Smooth muscle cell (in vitro differentiated cells): ENCODE measurements around the gene TADA1. TPM values are rescaled to one million over a fixed set of nuclear protein-coding genes. Genes with fewer than 3 reads are reported as not detected.
A peak's percentile ranks its signal among the peaks of the same experiment; 100 is the strongest.

Experiments
- DNase-seq: peaks from one replicate; lab custom pipeline; 2025; ENCODE audit not compliant: unreplicated experiment; lab: John Stamatoyannopoulos, UW
- H2AFZ ChIP-seq: fragments of 200-600 bp; sonication (generic); 2 replicates; pipeline ENCODE4 v1.6.0; 2016; ENCODE audit warnings: antibody characterized with exemption, low read depth, mild to moderate bottlenecking
- H3F3A ChIP-seq: fragments of 200-600 bp; sonication (generic); 2 replicates; pipeline ENCODE4 v1.6.0; 2017; ENCODE audit warnings: antibody characterized with exemption, low read depth
- H3K27ac ChIP-seq: fragments of 200-600 bp; sonication (generic); 2 replicates; pipeline ENCODE4 v1.5.1; 2016; ENCODE audit warnings: low read depth, mild to moderate bottlenecking
- H3K27me3 ChIP-seq: fragments of 200-600 bp; sonication (generic); 2 replicates; pipeline ENCODE4 v1.6.1; 2016; ENCODE audit warnings: low read depth, mild to moderate bottlenecking
- H3K36me3 ChIP-seq: fragments of 200-600 bp; sonication (generic); 2 replicates; pipeline ENCODE4 v1.5.1; 2016; ENCODE audit warnings: low read depth
- H3K4me1 ChIP-seq: fragments of 200-600 bp; sonication (generic); 2 replicates; pipeline ENCODE4 v1.5.1; 2016; ENCODE audit warnings: low read depth
- H3K4me2 ChIP-seq: fragments of 200-600 bp; sonication (generic); 2 replicates; pipeline ENCODE4 v1.6.0; 2016; ENCODE audit warnings: mild to moderate bottlenecking
- H3K4me3 ChIP-seq: fragments of 200-600 bp; sonication (generic); 2 replicates; pipeline ENCODE4 v1.5.1; 2016; ENCODE audit warnings: mild to moderate bottlenecking
- H3K79me2 ChIP-seq: fragments of 200-600 bp; sonication (generic); 2 replicates; pipeline ENCODE4 v1.6.0; 2016; ENCODE audit warnings: low read depth, mild to moderate bottlenecking
- H3K9ac ChIP-seq: fragments of 200-600 bp; sonication (generic); 2 replicates; pipeline ENCODE4 v1.6.0; 2016; ENCODE audit warnings: low read depth
- H3K9me3 ChIP-seq: fragments of 200-600 bp; sonication (generic); replicated peaks from 2 replicates; pipeline ENCODE4 v1.5.1; 2016; ENCODE audit warnings: low read depth
- H4K20me1 ChIP-seq: fragments of 200-600 bp; sonication (generic); 2 replicates; pipeline ENCODE4 v1.6.0; 2016; ENCODE audit warnings: low read depth
- WGBS: methylation state at CpG from one replicate; pipeline ENCODE4 v1.1.7; 2016; ENCODE audit warnings: low lambda C conversion rate; 5-methylcytosine and 5-hydroxymethylcytosine counted together
- polyA plus RNA-seq: library from polyadenylated mRNA; unstranded; fragments of >200 nt; fragmentation: Nextera tagmentation; extraction: Ambion mirVana; gene quantifications from 2 replicates; pipeline ENCODE4 v1.2.1, GENCODE V29; 2016
- total RNA-seq: library from RNA; depleted of rRNA; stranded (reverse); fragments of >200 nt; gene quantifications from 2 replicates; pipeline ENCODE4 v1.2.3, GENCODE V29; 2014
- TF ChIP-seq, protein P1 (sequence below): fragments of 200-600 bp; sonication (generic); IDR thresholded peaks from 2 replicates; pipeline ENCODE4 v1.5.1; 2017; ENCODE audit warnings: borderline replicate concordance, mild to moderate bottlenecking, antibody characterized with exemption; ENCODE audit not compliant: insufficient read depth, poor library complexity, severe bottlenecking

Gene TADA1, protein sequence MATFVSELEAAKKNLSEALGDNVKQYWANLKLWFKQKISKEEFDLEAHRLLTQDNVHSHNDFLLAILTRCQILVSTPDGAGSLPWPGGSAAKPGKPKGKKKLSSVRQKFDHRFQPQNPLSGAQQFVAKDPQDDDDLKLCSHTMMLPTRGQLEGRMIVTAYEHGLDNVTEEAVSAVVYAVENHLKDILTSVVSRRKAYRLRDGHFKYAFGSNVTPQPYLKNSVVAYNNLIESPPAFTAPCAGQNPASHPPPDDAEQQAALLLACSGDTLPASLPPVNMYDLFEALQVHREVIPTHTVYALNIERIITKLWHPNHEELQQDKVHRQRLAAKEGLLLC
- total RNA-seq = 16.3 and 20.8 TPM in 2 replicates
- polyA plus RNA-seq = 9.1 and 12.2 TPM in 2 replicates

DNA sequence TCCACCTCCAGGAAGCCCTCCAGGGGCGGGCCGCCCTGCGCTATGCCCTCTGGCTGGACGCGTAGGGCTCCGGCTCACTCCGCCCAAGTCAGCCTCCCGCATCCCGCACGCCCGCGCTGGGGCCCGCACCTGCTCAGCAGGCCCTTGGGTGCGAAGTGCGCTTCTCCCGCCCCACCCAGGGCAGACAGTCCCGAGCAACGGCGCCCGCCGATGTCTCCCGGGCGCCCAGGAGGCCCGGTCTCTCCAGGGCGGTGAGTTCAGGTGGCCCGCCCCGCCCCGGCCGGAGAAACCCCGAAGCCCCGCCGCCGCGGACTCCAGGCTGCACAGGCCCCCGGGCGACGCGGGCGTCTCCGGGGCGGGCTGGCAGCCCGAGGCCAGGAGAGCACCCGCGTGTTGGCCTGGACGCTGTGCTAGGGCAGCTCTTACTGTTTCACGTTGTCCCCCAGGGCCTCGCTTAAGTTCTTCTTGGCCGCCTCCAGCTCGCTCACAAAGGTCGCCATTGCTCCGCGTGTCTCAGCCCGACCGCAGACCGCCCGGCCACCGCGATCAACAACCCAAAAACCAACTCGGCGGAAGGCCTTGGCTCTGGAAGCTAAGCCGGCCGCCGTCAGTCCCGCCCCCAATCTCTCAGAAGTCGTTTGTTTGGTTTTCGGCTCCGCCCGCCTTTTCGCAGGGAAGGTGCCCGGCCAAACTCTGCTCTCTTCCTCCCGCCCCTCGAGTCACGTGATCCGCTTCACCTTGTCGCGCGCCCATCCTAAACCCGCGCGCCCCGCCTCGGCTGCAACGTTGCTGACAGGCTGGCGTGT lies at the start of gene TADA1:
TADA1 (minus strand) TSS at position 531 of the 806 bp plus-strand sequence; CDS start at position 500, 31 bp downstream.
- peak within 1 kb of the TSS; percentile 66 for H3K27ac ChIP-seq
- no peaks in the 10 kb centered on the region for H3K27me3 ChIP-seq
- no peaks in the 10 kb centered on the region for H3F3A ChIP-seq
- H3K9me3 ChIP-seq = no peaks in the 10 kb centered on the region
- H3K4me1 ChIP-seq = peaks cover 6% of the 10 kb centered on the region
- no peaks in the 10 kb centered on the region for H3K36me3 ChIP-seq
- peak within 1 kb of the TSS; percentile 69 for H3K9ac ChIP-seq
- WGBS = under 1% methylated on average over 82 of the region's 84 CpGs
- peak; percentile 82 for DNase-seq
- peak within 1 kb of the TSS; percentile 89 for H2AFZ ChIP-seq
- peak within 1 kb of the TSS; percentile 78 for H3K4me3 ChIP-seq
- H3K4me2 ChIP-seq = peak within 1 kb of the TSS; percentile 88
- H4K20me1 ChIP-seq = peaks cover 26% of the 10 kb centered on the region
- peaks cover 36% of the 10 kb centered on the region for H3K79me2 ChIP-seq
- TF ChIP-seq, protein P1, sequence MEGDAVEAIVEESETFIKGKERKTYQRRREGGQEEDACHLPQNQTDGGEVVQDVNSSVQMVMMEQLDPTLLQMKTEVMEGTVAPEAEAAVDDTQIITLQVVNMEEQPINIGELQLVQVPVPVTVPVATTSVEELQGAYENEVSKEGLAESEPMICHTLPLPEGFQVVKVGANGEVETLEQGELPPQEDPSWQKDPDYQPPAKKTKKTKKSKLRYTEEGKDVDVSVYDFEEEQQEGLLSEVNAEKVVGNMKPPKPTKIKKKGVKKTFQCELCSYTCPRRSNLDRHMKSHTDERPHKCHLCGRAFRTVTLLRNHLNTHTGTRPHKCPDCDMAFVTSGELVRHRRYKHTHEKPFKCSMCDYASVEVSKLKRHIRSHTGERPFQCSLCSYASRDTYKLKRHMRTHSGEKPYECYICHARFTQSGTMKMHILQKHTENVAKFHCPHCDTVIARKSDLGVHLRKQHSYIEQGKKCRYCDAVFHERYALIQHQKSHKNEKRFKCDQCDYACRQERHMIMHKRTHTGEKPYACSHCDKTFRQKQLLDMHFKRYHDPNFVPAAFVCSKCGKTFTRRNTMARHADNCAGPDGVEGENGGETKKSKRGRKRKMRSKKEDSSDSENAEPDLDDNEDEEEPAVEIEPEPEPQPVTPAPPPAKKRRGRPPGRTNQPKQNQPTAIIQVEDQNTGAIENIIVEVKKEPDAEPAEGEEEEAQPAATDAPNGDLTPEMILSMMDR = no peak

DNA sequence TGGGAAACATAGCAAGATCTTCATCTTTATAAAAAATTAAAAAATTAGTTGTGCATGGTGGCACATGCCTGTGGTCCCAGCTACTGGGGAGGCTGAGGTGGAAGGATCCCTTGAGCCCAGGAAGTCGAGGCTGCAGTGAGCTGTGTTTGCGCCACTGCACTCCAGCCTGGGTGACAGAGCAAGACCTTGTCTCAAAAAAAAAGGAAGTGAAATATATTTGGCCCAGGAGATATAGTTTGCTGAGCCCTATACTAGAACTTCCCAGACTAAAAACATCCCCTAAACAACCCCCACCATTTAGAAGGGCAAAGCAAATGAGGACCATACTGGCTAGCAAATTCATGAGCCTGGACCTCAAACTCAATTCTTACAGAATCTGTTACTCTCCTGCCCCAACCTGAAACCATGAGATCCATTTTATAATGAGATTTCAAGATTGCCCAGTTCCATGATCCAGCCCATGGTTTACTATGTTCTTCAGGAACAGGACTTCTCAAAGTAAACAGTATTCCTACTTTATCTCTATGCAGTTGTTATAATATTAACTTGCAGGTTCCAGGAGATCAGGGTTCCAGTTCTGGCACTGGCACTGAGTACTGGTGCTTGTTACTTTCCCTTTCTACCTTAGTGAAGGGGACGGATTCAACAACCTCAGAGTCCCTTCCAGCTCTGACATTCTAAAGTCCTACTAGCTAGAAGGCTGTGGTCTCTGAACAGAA lies 48.9 kb upstream of the TADA1 start:
- 77% methylated on average over 3 of the region's 3 CpGs for WGBS
- H4K20me1 ChIP-seq = no peaks in the 10 kb centered on the region
- H3K36me3 ChIP-seq = no peaks in the 10 kb centered on the region
- H3K4me3 ChIP-seq = no peak overlapping the region
- no peaks in the 10 kb centered on the region for H3K9me3 ChIP-seq
- peak overlapping the region; percentile 2 for H3K9ac ChIP-seq
- H3K27ac ChIP-seq = peak overlapping the region; percentile 45
- H3K79me2 ChIP-seq = no peaks in the 10 kb centered on the region
- TF ChIP-seq, protein P1 = no peak
- DNase-seq = no peak
- H3K27me3 ChIP-seq = peaks cover 35% of the 10 kb centered on the region
- no peaks in the 10 kb centered on the region for H3K4me1 ChIP-seq
- no peak overlapping the region for H2AFZ ChIP-seq
- no peaks in the 10 kb centered on the region for H3F3A ChIP-seq
- peak overlapping the region; percentile 30 for H3K4me2 ChIP-seq

DNA sequence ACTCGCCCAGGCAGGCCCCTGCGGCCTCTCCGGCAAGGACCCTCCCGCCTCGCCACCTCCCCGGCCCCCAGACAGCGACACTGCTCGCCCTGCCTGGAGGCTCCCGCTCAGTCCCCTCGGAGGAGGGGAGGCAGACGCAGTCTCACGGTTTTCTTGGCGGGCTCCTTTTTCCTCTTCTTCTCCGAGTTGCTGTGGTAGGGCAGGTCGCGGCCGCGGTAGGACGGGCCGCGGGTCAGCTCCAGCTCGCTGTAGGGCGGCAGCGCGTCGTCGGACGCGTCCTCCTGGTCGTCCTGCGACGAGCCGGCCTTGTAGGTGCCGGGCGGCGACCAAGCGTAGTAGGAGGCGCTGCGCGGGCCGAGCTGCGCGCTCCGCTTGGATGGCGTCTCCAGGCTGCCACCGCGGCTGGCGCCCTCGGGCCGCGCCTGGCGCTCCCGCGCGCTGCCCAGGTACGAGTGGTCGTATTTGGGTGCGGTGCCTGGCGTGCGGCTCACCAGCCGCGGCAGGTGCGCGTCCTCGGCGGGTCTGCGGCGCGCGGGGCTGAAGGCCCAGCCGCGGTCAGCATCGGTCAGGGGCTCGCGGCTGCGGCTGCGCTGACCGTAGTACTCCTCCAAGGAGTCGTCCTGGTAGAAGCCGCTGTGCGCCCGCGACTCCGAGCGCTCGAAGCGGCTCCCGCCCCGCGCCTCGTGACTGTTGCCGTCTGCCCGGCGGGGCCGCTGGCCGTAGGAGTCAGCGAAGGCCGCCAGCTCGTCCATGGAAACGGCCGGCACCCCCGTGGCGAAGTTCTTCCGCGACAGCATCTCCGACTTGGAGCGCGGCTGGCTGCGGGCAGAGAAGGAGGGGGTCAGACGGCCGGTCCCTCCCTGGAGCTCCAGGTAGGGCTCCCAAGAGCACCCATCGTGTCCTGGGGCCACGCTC lies 44.8 kb upstream of the TADA1 start:
- H3F3A ChIP-seq = no peaks in the 10 kb centered on the region
- DNase-seq = no peak
- no peak overlapping the region for H3K27ac ChIP-seq
- H3K36me3 ChIP-seq = no peaks in the 10 kb centered on the region
- no peaks in the 10 kb centered on the region for H3K4me1 ChIP-seq
- H3K4me2 ChIP-seq = peak overlapping the region; percentile 93
- peak overlapping the region; percentile 56 for H3K4me3 ChIP-seq
- H3K9me3 ChIP-seq = no peaks in the 10 kb centered on the region
- TF ChIP-seq, protein P1 = no peak
- no peaks in the 10 kb centered on the region for H3K79me2 ChIP-seq
- 5% methylated on average over 110 of the region's 113 CpGs for WGBS
- no peaks in the 10 kb centered on the region for H4K20me1 ChIP-seq
- H3K27me3 ChIP-seq = peaks cover 52% of the 10 kb centered on the region
- H2AFZ ChIP-seq = peak overlapping the region; percentile 88
- H3K9ac ChIP-seq = no peak overlapping the region
